Stimulated activated CD4-positive, alpha-beta T cell treated with anti-CD3 and anti-CD28 coated beads, Interleukin-15, amount 100 ng/mL, for 1 hour (primary cell): ENCODE results near the gene EIF2A.
"Not testable (repeated sequence)": the region's sequence is repeated elsewhere in the genome, so short reads cannot be mapped to it uniquely, and the experiment has no call there.

Experiments
- DNase-seq, 2 donors: peaks; one replicate each; pipeline ENCODE4 v3.0.0-alpha.2; 2020; ENCODE audit warnings: low read depth in 1 of 2, low spot score in 1 of 2

Gene EIF2A

DNA sequence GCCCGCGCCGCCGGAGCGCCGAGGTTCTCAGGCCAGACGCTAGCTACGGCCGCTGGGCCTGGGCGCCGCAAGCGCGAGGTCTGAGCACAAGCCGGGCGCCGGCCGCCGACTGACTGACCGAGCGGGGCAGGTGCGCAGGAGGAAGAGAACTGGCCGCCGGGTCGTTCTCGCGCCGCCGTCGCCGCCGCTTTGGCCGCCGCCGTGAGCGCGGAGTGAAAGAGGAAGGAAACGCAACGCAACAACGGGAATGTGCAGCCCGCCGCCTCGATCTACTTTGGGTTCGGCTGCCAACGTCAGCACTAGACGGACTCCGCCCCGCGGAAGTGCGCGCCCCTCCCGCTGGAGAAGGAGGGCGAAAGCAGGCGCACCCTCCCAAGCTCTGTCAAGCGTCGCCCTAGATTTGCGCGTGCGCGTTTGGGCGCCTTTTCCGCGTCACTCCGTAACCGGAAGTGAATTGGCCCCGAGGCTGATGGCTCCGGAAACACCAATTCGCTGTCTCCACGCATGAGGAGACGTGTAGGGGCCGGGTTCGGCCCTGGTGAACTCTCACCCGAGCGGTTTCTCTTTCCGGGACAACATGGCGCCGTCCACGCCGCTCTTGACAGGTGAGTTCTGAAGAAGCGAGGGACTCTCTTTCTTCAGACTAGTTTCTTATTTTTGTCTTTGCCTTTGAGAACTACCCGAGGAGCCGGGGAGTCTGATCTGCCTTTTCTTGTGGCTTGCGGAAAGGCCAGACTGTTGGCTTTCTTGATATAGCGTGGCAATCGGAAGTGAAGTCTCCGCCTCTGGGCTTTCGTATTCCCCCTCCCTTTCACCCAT lies at the start of gene EIF2A, which contains the start of gene SERP1:
TSS of gene EIF2A (plus strand) at position 562 of the 819 bp plus-strand sequence. CDS start at position 578, 16 bp downstream.
TSS of gene SERP1 (minus strand) at position 271 of the 819 bp plus-strand sequence. CDS start 361 bp downstream, outside the sequence.
- peak; percentile 97 to 98 for DNase-seq

DNA sequence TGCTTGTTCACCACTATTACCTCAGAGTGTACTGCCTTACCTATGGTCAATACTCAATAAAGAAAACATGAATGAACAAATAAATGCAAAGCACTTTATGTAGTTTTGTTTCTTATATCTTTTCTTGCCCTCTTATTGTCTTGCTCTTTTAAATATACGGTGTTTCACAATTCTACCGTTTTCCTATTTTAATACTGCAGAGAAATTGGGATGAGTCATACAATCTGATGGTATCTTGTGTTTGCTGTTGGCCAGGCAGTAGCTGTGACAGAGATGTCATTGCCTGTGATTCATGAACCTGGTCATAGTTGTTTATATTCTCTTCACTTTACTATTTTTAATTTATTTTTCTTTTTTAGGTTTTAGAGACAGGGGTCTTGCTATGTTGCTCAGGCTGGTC lies 48.6 kb upstream of the EIF2A start:
- no peak for DNase-seq

DNA sequence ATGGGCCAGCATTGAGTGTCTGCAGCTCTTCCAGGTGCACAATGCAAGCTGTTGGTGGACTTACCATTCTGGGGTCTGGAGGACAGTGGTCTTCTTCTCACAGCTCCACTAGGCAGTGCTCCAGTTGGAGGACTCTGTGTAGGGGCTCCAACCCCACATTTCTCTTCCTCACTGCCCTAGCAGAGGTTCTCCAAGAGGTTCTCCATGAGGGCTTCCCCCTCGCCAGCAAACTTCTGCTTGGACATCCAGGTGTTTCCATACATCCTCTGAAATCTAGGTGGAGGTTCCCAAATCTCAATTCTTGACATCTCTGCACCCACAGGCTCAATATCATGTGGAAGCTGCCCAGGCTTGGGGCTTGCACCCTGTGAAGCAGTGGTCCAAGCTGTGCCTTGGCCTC lies 45.6 kb upstream of the EIF2A start:
- not testable (repeated sequence) for DNase-seq

DNA sequence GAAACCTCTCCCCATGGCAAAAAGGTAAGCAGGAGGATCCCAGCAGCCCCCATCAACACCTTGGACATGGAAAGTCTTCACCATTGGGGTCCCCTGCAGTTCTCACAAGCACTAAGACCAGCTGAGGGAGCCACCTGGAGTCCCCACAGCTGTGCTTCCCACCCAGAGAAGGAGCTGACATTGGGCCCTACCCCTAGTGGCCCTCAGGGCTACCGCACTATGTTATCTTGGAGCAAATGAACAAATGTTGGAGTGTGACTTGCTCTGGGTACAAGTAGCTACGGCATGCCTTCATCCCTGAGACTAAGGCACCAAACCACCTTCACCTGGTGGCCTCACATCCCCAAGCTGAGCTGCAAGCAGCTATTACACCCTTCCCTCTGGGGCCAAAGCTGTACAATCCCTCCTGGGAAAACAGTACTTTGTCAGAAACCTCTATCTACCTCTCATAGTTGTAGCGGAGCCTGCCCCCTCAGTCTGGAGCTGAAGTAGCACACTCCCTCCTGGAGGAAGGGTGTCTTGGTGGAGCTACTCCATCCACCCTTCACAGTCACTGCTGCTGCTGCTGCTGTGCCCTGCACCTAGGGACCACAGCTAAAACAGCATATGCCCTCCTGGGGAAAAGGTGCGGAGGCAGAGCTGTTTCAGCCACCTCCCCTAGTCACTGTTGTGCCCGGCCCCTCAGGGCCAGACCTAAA lies 43.0 kb upstream of the EIF2A start:
- no peak for DNase-seq

DNA sequence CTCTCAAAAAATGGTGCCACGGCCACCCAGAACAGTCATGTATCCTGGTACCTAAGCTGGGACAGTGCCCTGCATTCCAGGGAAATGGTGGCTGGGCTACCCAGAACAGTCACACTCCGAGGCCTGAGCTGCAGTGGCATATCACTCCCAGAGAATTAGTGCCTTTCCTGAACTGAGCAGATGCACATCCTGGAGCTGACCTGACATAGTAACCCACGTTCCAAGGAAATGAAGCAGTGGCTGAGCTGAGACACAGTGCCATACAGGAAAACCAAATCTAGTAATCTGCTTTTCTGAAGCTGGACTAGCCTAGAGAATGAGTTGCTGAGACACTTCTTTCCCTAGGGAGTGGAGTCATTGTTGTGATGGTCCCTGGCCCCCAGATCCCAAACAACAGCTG lies 42.1 kb upstream of the EIF2A start:
- no peak for DNase-seq

DNA sequence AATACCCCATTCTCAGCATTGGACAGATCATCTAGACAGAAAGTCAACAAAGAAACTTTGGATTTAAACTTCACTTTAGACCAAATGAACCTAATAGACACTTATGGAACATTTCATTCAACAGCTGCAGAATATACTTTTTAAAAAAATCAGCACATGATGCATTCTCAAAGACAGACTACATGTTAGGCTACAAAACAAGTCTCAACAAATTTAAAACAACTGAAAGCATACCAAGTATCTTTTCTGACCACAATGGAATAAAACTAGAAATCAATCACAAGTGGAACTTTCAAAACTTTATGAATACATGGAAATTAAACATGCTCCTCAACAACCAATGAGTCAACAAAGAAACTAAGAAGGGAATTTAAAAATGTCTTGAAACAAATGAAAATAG lies 38.2 kb upstream of the EIF2A start:
- DNase-seq: no peak

DNA sequence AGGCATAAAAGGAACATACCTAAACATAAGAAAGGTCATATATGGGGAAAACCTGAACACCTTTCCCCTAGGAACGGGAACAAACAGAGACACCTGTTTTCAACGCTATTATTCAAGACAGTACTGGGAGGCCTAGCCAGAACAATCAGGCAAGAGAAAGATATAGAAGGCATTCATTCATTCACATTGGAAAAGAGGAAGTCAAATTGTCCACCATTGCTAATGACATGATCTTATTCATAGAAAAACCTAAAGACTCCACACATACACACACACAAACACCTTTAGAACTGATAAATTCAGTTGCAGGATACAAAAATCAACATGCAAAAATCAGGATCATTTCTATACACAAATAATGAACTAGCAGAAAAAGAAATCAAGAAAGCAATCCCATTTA lies 36.8 kb upstream of the EIF2A start:
- DNase-seq: no peak

DNA sequence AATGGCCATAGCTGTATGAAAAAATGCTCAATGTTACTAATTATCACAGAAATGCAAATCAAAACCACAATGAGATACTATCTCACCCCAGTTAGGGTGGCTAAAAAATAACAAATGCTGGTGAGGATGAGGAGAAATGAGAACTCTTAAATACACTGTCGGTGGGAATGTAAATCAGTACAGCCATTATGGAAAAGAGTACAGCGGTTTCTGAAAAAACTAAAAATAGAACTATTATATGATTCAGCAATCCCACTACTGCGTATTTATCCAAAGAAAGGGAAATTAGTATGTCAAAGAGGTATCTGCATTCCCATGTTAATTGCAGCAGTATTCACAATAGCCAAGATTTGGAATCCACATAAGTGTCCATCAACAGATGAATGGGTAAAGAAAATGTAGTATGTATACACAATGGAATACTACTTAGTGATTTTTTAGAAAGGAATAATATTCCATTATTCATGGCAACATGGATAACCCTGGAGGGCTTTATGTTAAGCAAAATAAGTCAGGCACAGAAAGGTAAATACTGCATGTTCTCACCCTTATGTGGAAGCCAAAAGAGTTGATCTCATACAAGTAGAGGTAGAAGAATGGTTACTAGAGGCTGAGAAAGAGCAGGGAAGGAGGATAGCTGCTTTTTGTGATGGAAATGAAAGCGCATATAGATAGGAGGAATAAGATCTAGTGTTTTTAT lies 35.3 kb upstream of the EIF2A start:
- DNase-seq: no peak

DNA sequence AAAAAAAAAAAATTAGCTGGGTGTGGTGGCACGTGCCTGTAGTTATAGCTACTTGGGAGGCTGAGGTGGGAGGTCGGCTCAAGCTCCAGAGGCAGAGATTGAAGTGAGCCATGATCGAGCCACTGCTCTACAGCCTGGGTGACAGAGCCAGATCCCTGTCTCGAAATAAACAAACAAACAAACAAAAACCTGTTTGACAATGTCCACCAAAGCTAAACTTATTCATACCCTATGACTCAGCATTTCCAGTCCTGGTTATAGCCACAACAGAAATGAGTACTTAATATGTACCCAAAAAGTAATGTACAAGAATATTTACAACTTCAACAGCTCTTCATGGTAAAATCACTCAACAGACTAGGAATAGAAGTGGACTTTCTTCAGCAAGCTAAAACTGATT lies 31.4 kb upstream of the EIF2A start:
- DNase-seq: no peak

DNA sequence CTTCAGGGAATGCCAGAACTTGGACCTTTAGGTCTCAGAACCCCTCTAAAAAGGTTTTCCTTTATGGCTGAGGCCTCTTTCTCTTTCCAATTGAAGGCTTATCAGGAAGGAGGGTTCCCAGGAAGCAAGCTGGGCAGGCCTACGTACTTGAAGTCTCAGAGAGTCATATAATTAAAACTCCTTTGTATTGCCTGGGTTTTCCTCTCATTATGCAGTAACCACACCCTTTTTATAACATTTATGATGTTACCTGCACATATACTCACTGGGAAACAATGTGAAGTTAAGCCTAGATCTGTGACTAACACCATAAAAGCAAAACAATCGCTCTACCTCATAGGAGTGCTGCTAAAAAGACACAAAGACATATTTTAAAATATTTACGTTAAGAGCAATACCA lies 27.6 kb upstream of the EIF2A start:
- DNase-seq: no peak

DNA sequence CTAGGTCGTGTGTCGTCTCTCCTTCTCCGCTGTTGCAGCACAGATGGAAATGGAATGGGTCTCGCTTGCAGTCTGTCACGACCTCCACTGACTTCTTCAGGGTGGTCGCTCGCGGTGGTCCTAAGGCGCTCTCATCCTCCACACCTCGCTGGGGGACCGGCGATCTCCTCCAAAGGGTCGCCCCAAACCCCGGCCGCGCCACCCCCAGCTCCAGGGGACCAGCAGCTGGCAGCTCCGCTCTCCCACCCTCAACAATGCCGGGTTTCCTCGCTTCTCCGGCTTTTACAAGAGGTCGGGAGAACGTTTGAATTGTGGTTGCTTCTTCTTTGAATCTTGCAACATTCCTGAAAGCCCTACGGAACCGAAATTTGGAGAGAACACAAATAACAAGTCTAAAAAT lies 26.2 kb upstream of the EIF2A start:
- DNase-seq: no peak

DNA sequence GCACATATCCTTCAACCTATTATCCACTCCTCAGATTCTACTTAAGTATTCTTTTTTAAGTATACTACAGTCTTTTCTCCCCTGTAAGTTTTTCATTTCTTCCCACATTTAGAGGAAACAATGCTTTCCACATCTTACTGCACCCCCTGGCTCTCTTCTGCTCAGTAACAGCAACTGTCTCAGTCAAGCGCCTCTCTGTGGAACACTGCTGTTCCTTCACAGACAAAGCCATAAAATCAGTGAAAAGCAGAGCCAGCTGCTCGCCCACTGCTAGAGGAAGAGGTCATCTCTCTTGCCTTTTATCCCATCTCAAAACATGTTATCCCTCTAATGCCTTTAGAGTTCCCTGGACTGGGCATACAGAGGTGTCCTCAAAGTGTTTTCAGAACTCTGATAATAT lies 25.1 kb upstream of the EIF2A start:
- DNase-seq: no peak

DNA sequence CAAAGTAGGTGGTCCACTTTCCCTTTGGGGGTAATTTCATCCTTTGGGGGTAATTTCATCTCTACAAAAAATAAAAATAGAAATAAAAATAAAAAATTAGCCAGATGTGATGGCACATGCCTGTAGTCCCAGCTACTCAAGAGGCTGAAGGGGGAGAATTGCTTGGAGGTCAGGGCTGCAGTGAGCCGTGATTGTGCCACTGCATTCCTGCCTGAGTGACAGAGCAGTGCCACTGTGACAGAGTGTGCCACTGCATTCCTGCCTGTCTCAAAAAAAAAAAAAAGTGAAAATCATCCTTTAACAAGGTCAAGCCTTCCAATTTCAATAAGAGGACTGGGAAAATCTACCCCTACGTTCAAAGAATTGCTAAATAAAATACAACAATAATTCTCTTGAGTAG lies 23.0 kb upstream of the EIF2A start:
- no peak for DNase-seq

DNA sequence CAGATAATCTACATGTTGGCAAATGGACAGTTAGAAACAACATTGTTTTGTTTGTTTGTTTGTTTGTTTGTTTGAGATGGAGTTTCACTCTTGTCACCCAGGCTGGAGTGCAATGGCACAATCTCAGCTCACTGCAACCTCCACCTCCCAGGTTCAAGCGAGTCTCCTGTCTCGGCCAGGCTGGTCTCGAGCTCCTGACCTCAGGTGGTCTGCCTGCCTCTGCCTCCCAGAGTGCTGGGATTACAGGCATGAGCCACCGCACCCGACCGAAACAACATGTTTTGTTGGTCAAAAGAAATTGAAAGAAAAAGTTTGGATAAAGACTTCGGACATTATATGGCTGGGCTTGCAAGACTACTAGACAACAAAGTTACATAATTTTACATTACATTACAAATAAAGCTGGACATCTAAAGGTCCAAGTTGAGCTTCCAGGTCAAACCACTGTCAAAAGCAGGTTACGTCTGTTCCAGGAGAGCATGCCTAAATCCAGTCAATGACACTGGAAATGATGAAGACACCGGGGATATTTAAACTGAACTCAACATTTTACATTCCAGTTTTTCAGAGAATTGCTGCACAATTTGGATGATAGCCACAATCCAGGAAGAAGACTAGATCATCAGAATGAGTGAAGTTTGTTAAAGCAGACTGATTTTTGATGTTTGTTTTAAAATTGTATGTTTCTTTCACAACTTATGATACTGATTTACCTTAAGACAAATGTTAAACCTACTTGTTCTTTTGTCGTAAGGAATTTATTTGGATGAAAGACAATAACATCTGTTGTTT lies 18.9 kb upstream of the EIF2A start:
- no peak for DNase-seq

DNA sequence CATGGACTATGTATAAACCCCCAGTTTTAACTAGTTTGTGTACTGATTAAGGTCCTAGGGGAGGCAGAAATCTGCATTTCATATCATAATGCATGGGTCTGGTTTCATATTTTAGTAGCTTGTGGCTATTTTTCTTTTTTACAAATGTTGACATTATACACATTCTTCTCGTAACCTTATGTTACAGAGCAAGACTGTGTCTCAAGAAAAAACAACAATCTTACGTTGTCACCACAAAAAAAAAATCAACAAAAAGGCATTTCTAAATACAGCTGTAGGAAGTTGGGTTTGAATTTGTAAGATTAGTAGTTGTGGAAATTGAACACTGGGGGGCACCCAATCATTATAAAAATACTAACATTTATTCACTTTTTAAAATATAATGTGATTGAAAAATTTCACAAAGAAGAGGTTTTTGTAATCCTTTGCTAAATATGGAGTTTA lies 18.2 kb upstream of the EIF2A start:
- DNase-seq: no peak

DNA sequence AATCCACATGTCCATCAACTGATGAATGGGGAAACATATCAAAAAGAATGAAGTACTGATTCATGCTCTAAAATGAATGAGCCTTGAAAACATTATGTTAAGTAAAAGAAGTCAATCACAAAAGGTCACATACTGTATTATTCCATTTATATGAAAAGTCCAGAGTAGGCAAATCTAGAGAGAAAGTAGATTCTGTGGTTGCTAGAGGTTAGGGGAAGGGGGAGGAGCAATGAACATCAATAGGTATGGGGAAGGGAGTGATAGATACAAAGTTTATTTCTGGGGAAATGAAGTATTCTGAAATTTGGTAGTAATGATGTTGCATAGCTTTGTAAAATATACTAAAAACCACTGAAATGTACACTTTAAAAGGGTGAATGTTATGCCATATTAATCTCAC lies 14.8 kb upstream of the EIF2A start:
- no peak for DNase-seq

DNA sequence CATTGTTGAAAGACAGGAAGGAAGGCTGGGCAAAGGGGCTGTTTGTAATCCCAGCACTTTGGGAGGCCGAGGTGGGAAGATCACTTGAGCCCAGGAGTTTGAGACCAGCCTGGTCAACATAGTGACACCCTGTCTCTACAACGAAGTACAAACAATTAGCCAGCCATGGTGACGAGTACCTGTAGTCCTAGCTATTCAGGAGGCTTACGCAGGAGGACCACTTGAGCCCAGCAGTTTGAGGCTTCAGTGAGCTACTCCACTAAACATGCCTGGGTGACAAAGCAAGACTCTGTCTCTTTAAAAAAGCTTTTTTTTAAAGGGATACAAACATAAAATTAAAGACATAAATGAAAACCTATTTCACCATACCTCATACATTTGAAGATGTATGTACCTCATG lies 11.4 kb upstream of the EIF2A start:
- no peak for DNase-seq

DNA sequence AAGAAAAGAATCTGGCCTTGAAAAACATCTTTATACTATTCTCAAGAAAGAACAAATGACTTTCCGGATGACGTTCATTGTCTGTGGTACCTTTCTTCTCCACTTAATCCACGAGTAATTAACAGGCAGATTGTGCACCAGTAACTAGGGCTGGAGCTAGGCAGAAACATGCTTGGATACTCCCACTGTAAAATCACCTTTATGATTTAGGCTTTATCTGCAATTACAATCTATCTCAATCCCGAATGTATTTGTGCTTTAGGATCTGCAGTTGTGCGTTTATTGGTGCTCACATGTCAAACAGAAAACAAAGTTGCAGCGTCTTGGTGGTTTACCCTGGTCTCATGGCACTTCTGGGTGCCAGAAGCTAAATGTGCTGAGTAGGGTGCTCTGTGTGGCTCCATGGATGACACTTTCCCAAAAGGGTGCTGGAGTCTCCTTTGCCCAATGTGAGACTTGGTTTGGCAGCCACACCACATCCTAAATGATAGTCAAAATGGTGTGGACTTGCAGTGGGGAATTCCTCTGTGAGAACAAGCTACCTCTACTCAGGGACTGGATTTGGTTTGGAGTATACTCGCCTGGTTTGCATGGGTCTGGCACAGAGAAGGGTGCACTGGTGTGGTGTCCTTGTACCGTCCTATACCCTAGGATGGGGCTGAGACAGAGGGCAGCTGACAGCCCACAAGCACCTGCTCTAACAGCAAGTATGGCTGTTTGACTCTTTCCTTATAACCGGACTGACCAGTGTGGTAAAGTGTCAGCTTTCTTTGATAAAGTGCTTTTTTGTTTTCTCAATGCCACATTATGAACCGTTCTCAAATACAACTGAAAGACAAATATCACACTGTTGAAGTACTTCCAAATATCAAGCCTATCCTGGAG lies 8.0 kb upstream of the EIF2A start:
- DNase-seq: no peak

DNA sequence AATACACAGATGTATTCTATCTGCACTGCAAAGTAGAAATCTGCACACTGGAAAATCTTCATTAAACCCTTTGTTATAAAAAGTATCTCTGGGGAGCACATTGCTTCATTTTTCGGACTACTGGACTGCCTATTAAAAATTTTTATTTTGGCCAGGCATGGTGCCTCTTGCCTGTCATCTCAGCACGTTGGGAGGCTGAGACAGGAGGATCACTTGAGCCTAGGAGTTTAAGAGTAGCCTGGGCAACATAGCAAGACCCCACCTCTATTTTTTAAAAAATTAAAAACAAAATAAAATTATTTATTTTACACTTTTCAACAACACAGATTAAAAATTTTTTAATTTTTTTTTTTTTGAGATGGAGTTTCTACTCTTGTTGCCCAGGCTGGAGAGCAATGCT lies 6.3 kb upstream of the EIF2A start:
- DNase-seq: no peak

DNA sequence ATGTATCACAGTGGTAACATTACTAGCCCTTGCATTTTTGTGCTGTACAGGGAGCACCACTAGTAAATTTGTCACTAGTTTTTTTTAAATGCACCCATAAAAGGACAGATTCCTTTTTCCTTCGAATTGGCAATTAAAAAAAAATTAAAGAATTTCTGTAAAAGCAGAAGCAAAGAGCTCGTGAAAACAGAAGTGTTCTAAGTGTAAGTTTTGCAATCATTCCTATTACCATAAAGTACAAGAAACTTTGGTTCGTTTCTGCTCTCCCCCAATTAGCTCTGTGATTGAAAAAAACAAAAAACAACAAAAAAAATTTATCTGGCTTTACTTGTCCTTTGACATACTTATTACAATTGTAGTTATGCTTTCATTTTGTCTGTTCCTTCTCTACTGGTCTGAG lies 5.6 kb upstream of the EIF2A start:
- no peak for DNase-seq
